Measurements from ENCODE around the gene IZUMO2. TPM values are rescaled to one million over a fixed set of nuclear protein-coding genes. Genes with fewer than 3 reads are reported as not detected.

IZUMO2 gene
- total and polyA plus RNA-seq, 5 donors from 2014 or later: not detected

DNA sequence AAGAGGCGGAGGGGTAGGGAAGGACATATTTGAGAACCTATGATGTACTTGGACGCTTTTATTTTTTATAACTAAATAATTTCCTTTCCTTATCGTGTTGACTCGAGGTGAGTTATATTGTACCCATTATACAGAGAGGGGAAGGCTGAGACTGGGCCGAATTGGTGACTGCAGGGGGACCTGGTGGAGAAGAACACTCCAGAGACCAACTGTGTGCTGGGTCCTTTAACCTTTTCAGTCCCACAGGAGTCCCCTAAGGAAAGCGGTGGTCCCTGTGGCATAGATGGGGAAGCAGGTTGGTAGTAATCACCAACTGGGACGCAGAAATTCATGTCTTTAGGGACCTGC is 41.0 kb upstream of the IZUMO2 start:
- Mint-ChIP-seq H3K4me3 (peak overlapping the region in 1 of 4 donors; percentile 21), H3K27me3 (peaks cover 47% of the 10 kb centered on the region), H3K4me1 (peaks cover 0 to 6% (median 2%) of the 10 kb centered on the region in 4 donors), H3K36me3 (no peaks in the 10 kb centered on the region), H3K27ac (no peak overlapping the region), H3K9me3 (peaks cover 0 to 5% (median 1%) of the 10 kb centered on the region in 7 donors)
- Histone ChIP-seq H3K27ac (ENCODE audit: insufficient read depth, low read length, poor library complexity, severe bottlenecking) (no peak overlapping the region), H3K27me3 (ENCODE audit: control insufficient read depth, insufficient read depth, low read length) (peaks cover 8% of the 10 kb centered on the region), H3K36me3 (ENCODE audit: control insufficient read depth, insufficient read depth, low read length) (no peaks in the 10 kb centered on the region), H3K4me3 (ENCODE audit: low read depth, low read length) (no peak overlapping the region), H3K4me1 (ENCODE audit: control insufficient read depth, insufficient read depth, low read length, poor library complexity, severe bottlenecking) (peaks cover 7% of the 10 kb centered on the region), H3K9me3 (ENCODE audit: control insufficient read depth in 2 of 2, low read length in 2 of 2) (no peaks in the 10 kb centered on the region)
- ATAC-seq (ENCODE audit: low read depth in 2 of 2): no peak
- no peak for DNase-seq

DNA sequence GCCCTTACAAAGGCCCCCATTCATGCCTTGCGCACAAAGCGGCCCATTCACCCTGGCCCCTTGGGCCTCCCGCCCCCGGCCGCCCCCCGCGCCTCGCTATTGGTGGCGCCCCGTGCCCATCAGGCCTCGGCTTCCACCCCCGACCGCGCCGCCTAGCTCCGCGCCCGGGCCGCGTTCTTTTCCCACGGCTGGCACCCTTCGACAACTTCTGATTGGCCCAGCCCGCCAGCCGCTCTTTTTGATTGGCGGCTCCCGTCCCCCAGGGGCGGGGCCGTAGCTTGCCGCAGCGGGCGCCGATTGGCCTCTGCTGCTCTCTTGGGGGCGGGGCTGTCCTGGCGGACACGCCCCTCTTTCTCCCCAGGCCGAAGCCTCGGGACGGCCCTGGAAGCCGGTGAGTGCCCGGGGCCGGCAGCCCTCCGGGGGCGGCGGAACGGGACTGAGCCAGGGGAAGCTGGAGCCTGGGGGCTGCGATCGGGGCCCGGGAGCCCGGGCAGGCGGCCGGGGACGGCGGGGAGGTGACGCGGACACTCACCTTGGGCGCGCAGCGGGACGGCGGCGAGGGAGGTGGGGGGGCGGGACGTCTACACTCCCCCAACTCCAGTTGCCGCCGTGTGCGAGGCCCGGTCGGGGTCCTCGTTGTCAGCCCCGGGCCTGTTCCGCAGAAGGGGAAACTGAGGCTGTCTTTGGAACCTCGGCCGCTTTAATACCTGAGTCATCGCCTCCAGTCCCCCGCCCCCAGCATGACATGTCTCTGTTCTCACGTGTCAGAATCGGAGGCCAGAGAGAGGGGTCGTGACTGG is 40.4 kb upstream of the IZUMO2 start, which contains the start of gene MYH14:
Gene MYH14 (plus strand): TSS at position 342 of the 800 bp plus-strand sequence. CDS start 6,744 bp downstream, outside the sequence.
- H3K4me1 ChIP-seq (ENCODE audit: control insufficient read depth, insufficient read depth, low read length, poor library complexity, severe bottlenecking): peaks cover 7% of the 10 kb centered on the region
- H3K36me3 ChIP-seq (ENCODE audit: control insufficient read depth, insufficient read depth, low read length): no peaks in the 10 kb centered on the region
- H3K27me3 ChIP-seq (ENCODE audit: control insufficient read depth, insufficient read depth, low read length): peaks cover 8% of the 10 kb centered on the region
- ATAC-seq (ENCODE audit: low read depth in 2 of 2): no peak
- no peak for DNase-seq
- no peak within 1 kb of the TSS for H3K27ac Mint-ChIP-seq
- no peak within 1 kb of the TSS for H3K4me3 ChIP-seq (ENCODE audit: low read depth, low read length)
- peaks cover 48% of the 10 kb centered on the region for H3K27me3 Mint-ChIP-seq
- H3K4me3 Mint-ChIP-seq: peak within 1 kb of the TSS in 1 of 4 donors; percentile 21
- no peaks in the 10 kb centered on the region for H3K36me3 Mint-ChIP-seq
- peaks cover 0 to 6% (median 2%) of the 10 kb centered on the region in 4 donors for H3K4me1 Mint-ChIP-seq
- peaks cover 0 to 9% (median 1%) of the 10 kb centered on the region in 7 donors for H3K9me3 Mint-ChIP-seq
- H3K9me3 ChIP-seq (ENCODE audit: control insufficient read depth in 2 of 2, low read length in 2 of 2): no peaks in the 10 kb centered on the region
- H3K27ac ChIP-seq (ENCODE audit: insufficient read depth, low read length, poor library complexity, severe bottlenecking): no peak within 1 kb of the TSS

DNA sequence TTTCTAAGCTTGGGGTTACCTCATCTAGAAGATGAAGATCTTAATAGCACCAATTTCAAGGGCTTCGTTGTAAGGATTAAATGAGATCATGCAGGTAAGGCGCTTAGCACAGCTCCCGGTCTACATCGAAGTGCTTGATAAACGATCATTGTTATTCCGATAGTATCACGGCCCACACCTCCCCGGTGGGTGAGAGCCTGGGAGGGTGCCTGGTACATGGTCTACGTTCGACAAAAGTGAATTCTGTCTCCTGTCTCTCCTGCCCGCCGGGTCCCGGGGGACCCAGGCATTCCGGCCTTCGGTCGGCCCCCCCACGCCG is 39.8 kb upstream of the IZUMO2 start:
- peaks cover 0 to 6% (median 2%) of the 10 kb centered on the region in 4 donors for H3K4me1 Mint-ChIP-seq
- no peaks in the 10 kb centered on the region for H3K36me3 Mint-ChIP-seq
- no peak overlapping the region for H3K4me3 ChIP-seq (ENCODE audit: low read depth, low read length)
- H3K4me3 Mint-ChIP-seq: no peak overlapping the region
- H3K4me1 ChIP-seq (ENCODE audit: control insufficient read depth, insufficient read depth, low read length, poor library complexity, severe bottlenecking): peaks cover 7% of the 10 kb centered on the region
- H3K27ac ChIP-seq (ENCODE audit: insufficient read depth, low read length, poor library complexity, severe bottlenecking): no peak overlapping the region
- peaks cover 46% of the 10 kb centered on the region for H3K27me3 Mint-ChIP-seq
- H3K9me3 ChIP-seq (ENCODE audit: control insufficient read depth in 2 of 2, low read length in 2 of 2): no peaks in the 10 kb centered on the region
- DNase-seq (no peak), ATAC-seq (ENCODE audit: low read depth in 2 of 2) (no peak)
- H3K36me3 ChIP-seq (ENCODE audit: control insufficient read depth, insufficient read depth, low read length): no peaks in the 10 kb centered on the region
- H3K27me3 ChIP-seq (ENCODE audit: control insufficient read depth, insufficient read depth, low read length): peaks cover 8% of the 10 kb centered on the region
- no peak overlapping the region for H3K27ac Mint-ChIP-seq
- H3K9me3 Mint-ChIP-seq: peaks cover 0 to 10% (median 1%) of the 10 kb centered on the region in 7 donors

DNA sequence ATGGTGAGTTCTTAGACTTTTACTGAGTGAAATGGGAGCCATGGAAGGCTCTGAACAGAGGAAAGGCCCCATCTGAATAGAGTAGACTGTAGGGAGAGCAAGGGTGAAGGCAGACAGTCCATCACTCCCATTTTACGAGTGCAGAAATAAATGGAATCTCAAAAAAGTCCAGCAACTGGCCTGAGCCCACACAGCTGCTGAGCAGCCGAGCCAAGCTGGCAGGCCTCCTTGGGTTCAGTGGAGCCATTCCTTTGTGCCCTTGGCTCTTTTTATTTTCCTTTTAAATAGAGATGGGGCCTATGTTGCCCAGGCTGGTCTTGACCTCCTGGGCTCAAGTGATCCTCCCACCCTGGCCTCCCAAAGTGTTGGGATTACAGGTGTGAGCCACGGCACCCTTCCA is 39.3 kb upstream of the IZUMO2 start:
- H3K27ac ChIP-seq (ENCODE audit: insufficient read depth, low read length, poor library complexity, severe bottlenecking): no peak overlapping the region
- Mint-ChIP-seq H3K36me3 (no peaks in the 10 kb centered on the region), H3K27ac (no peak overlapping the region), H3K27me3 (peaks cover 44% of the 10 kb centered on the region), H3K4me1 (peaks cover 0 to 6% (median 2%) of the 10 kb centered on the region in 4 donors), H3K4me3 (no peak overlapping the region), H3K9me3 (peaks cover 0 to 10% (median 1%) of the 10 kb centered on the region in 7 donors)
- DNase-seq (no peak), ATAC-seq (ENCODE audit: low read depth in 2 of 2) (no peak)
- H3K4me3 ChIP-seq (ENCODE audit: low read depth, low read length): no peak overlapping the region
- H3K9me3 ChIP-seq (ENCODE audit: control insufficient read depth in 2 of 2, low read length in 2 of 2): no peaks in the 10 kb centered on the region
- H3K36me3 ChIP-seq (ENCODE audit: control insufficient read depth, insufficient read depth, low read length): no peaks in the 10 kb centered on the region
- H3K27me3 ChIP-seq (ENCODE audit: control insufficient read depth, insufficient read depth, low read length): peaks cover 8% of the 10 kb centered on the region
- H3K4me1 ChIP-seq (ENCODE audit: control insufficient read depth, insufficient read depth, low read length, poor library complexity, severe bottlenecking): peaks cover 7% of the 10 kb centered on the region

DNA sequence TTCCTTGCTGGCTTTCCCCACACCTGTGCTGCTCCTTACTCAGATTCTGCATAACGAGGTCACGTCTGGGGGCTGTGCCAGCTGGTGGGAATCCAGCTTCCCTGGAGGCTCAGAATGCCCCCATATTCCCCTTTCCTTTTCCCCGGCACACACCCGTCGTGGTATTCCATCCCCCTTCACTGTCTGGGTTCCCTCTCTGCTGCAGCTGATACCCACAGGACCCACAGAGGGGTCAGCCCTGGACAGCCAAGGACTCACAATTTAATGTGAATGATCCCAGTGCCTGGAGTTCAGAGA is 36.1 kb upstream of the IZUMO2 start:
- Histone ChIP-seq H3K27me3 (ENCODE audit: control insufficient read depth, insufficient read depth, low read length) (peaks cover 2% of the 10 kb centered on the region), H3K27ac (ENCODE audit: insufficient read depth, low read length, poor library complexity, severe bottlenecking) (no peak overlapping the region), H3K9me3 (ENCODE audit: control insufficient read depth in 2 of 2, low read length in 2 of 2) (no peaks in the 10 kb centered on the region), H3K36me3 (ENCODE audit: control insufficient read depth, insufficient read depth, low read length) (no peaks in the 10 kb centered on the region), H3K4me3 (ENCODE audit: low read depth, low read length) (no peak overlapping the region), H3K4me1 (ENCODE audit: control insufficient read depth, insufficient read depth, low read length, poor library complexity, severe bottlenecking) (peaks cover 4% of the 10 kb centered on the region)
- Mint-ChIP-seq H3K4me1 (peaks cover 0 to 2% (median 0%) of the 10 kb centered on the region in 4 donors), H3K27me3 (peaks cover 27% of the 10 kb centered on the region), H3K36me3 (no peaks in the 10 kb centered on the region), H3K4me3 (no peak overlapping the region), H3K9me3 (peaks cover 0 to 8% (median 2%) of the 10 kb centered on the region in 7 donors), H3K27ac (no peak overlapping the region)
- ATAC-seq (ENCODE audit: low read depth in 2 of 2): no peak
- DNase-seq: no peak

DNA sequence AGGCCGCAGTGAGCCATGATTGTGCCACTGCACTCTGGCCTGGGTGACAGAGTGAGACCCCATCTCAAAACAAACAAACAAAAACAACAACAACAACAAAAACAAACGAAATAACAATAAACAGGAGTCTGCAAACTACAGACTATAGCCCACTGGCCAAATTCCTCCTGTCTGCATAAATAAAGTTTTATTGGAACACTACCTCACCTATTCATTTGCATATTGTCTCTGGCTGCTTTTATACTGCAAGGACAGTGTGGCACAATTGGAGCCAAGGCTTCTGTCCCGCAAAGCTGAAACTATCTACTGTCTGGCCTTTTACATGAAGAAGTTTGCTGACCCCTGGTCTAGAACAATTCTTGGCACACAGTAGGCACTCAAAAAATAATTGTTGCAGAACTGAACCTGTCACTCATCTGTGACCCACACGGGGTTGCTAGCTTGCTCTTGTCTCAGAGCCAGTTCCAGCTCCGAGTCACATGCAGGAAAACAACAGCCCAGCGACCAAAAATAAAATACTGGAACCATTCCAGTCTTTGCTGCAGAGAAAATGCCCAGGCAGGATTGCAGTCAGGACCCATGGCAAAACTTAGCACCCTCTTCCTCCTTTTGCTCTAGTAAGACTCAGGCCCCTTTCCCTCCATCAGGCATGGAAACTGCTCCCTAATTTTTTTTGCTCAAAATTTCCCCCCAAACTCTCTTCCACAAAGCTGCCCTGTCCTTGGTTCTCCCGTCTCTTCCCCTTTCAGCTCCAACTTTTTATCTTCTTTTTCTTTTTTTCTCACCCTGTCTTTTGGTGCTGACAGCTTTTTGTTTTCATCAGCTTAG is 35.6 kb upstream of the IZUMO2 start:
- ATAC-seq (ENCODE audit: low read depth in 2 of 2): no peak
- H3K4me3 Mint-ChIP-seq: no peak overlapping the region
- H3K27ac Mint-ChIP-seq: no peak overlapping the region
- no peaks in the 10 kb centered on the region for H3K9me3 ChIP-seq (ENCODE audit: control insufficient read depth in 2 of 2, low read length in 2 of 2)
- no peak for DNase-seq
- H3K27ac ChIP-seq (ENCODE audit: insufficient read depth, low read length, poor library complexity, severe bottlenecking): no peak overlapping the region
- no peaks in the 10 kb centered on the region for H3K27me3 ChIP-seq (ENCODE audit: control insufficient read depth, insufficient read depth, low read length)
- no peaks in the 10 kb centered on the region for H3K36me3 ChIP-seq (ENCODE audit: control insufficient read depth, insufficient read depth, low read length)
- no peak overlapping the region for H3K4me3 ChIP-seq (ENCODE audit: low read depth, low read length)
- H3K27me3 Mint-ChIP-seq: peaks cover 22% of the 10 kb centered on the region
- H3K36me3 Mint-ChIP-seq: no peaks in the 10 kb centered on the region
- peaks cover 3% of the 10 kb centered on the region for H3K4me1 ChIP-seq (ENCODE audit: control insufficient read depth, insufficient read depth, low read length, poor library complexity, severe bottlenecking)
- H3K4me1 Mint-ChIP-seq: no peaks in the 10 kb centered on the region
- H3K9me3 Mint-ChIP-seq: peaks cover 0 to 8% (median 2%) of the 10 kb centered on the region in 7 donors

DNA sequence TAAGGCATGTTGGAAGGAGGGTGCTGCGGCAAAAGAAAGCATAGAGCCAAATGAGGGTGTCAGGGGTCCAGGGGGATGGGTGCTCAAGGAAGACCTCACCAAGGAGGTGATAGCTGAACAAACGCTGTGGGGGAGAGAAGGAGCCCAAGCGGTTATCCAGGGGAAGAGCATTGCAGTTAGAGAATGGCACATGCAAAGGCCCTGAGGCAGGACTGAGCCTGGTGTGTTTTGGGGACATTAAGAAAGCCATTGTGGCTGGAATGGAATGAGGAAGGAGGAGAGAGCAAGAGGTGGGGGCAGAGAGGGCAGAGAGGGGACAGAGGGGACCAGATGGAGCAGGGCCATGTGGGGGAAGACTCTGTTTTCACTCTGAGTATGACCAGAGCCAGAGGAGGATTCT is 34.3 kb upstream of the IZUMO2 start:
- no peaks in the 10 kb centered on the region for H3K9me3 ChIP-seq (ENCODE audit: control insufficient read depth in 2 of 2, low read length in 2 of 2)
- H3K4me1 ChIP-seq (ENCODE audit: control insufficient read depth, insufficient read depth, low read length, poor library complexity, severe bottlenecking): no peaks in the 10 kb centered on the region
- no peaks in the 10 kb centered on the region for H3K27me3 ChIP-seq (ENCODE audit: control insufficient read depth, insufficient read depth, low read length)
- H3K27ac Mint-ChIP-seq: no peak overlapping the region
- no peak overlapping the region for H3K4me3 ChIP-seq (ENCODE audit: low read depth, low read length)
- ATAC-seq (ENCODE audit: low read depth in 2 of 2): no peak
- peaks cover 5% of the 10 kb centered on the region for H3K36me3 Mint-ChIP-seq
- no peak for DNase-seq
- peaks cover 0 to 10% (median 5%) of the 10 kb centered on the region in 7 donors for H3K9me3 Mint-ChIP-seq
- H3K36me3 ChIP-seq (ENCODE audit: control insufficient read depth, insufficient read depth, low read length): no peaks in the 10 kb centered on the region
- H3K27me3 Mint-ChIP-seq: peaks cover 21% of the 10 kb centered on the region
- no peak overlapping the region for H3K27ac ChIP-seq (ENCODE audit: insufficient read depth, low read length, poor library complexity, severe bottlenecking)
- no peak overlapping the region for H3K4me3 Mint-ChIP-seq
- H3K4me1 Mint-ChIP-seq: peaks cover 0 to 2% (median 0%) of the 10 kb centered on the region in 4 donors

All from CD4-positive, CD25-positive, alpha-beta regulatory T cell (primary cell).